ENCODE measurements around the gene ARL4D. TPM values are rescaled to one million over a fixed set of nuclear protein-coding genes. Genes with fewer than 3 reads are reported as not detected.
"Not testable (repeated sequence)": the region's sequence is repeated elsewhere in the genome, so short reads cannot be mapped to it uniquely, and the experiment has no call there.

The ARL4D gene
- total RNA-seq, 2 donors from 2014 or later: 2.1 to 3.6 TPM

- Mint-ChIP-seq H3K27ac (no peak overlapping the region), H3K9me3 (peaks cover 0 to 9% of the 10 kb centered on the region in 2 donors), H3K36me3 (peaks cover 5 to 17% of the 10 kb centered on the region in 2 donors)
- no peak for DNase-seq (ENCODE audit: low spot score in 2 of 2)
- ATAC-seq: no peak
These were observed 14.8 kb upstream of the ARL4D start for GRCh38 chr17:43383826-43384475.

GRCh38 chr17:43384476-43384862 is 14.3 kb upstream of the ARL4D start:
- Mint-ChIP-seq H3K36me3 (peaks cover 5 to 17% of the 10 kb centered on the region in 2 donors), H3K27ac (no peak overlapping the region), H3K9me3 (peaks cover 0 to 9% of the 10 kb centered on the region in 2 donors)
- DNase-seq (ENCODE audit: low spot score in 2 of 2) (no peak), ATAC-seq (no peak)

- H3K9me3 Mint-ChIP-seq: peaks cover 0 to 2% of the 10 kb centered on the region in 2 donors
These were observed 13.6 kb upstream of the ARL4D start for GRCh38 chr17:43385046-43385831.

GRCh38 chr17:43388359-43389045 is 10.3 kb upstream of the ARL4D start:
- Mint-ChIP-seq H3K27ac (peak overlapping the region; percentile 93 to 97), H3K9me3 (no peaks in the 10 kb centered on the region), H3K36me3 (no peaks in the 10 kb centered on the region)
- peak; percentile 80 to 88 for ATAC-seq
- peak; percentile 94 to 96 for DNase-seq (ENCODE audit: low spot score in 2 of 2)

More at GRCh38 chr17:43385046-43385831, 13.6 kb upstream of the ARL4D start:
- peaks cover under 1 to 9% of the 10 kb centered on the region in 2 donors for H3K36me3 Mint-ChIP-seq
- H3K27ac Mint-ChIP-seq: peak overlapping the region in 1 of 2 donors; percentile 62
- ATAC-seq (no peak), DNase-seq (ENCODE audit: low spot score in 2 of 2) (no peak)

GRCh38 chr17:43389046-43389947 is 9.5 kb upstream of the ARL4D start:
- H3K27ac Mint-ChIP-seq: peak overlapping the region; percentile 93 to 97

DNA sequence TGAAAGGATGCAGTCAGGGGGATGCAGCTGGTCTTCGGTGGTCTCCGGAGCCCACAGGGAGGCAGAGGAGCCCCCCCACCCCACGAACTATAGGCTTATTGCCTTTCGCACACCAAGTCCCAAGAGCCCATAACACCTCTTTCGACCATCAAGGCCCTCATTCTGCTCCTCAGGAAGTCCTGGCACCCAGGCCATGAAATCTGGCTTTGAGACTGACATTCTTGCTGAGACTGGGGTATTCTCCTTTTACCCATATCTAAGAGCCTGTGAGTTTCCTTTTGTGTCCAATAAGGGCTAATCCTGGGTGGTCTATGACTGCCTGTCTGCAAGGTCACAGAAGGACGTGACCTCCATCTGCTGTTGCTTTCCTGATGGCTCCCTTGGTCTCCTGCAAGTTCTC is 6.4 kb upstream of the ARL4D start:
- H3K9me3 Mint-ChIP-seq: no peaks in the 10 kb centered on the region
- DNase-seq (ENCODE audit: low spot score in 2 of 2) (no peak), ATAC-seq (no peak)
- H3K27ac Mint-ChIP-seq: no peak overlapping the region
- no peaks in the 10 kb centered on the region for H3K36me3 Mint-ChIP-seq

More at GRCh38 chr17:43389046-43389947, 9.5 kb upstream of the ARL4D start:
- Mint-ChIP-seq H3K36me3 (no peaks in the 10 kb centered on the region), H3K9me3 (no peaks in the 10 kb centered on the region)
- peak; percentile 69 to 76 for DNase-seq (ENCODE audit: low spot score in 2 of 2)
- ATAC-seq: peak; percentile 71 to 89

- Mint-ChIP-seq H3K27ac (peak overlapping the region in 1 of 2 donors; percentile 56), H3K9me3 (no peaks in the 10 kb centered on the region), H3K36me3 (no peaks in the 10 kb centered on the region)
- ATAC-seq (peak; percentile 62 to 69), DNase-seq (ENCODE audit: low spot score in 2 of 2) (peak; percentile 83 to 94)
These were observed 4.8 kb upstream of the ARL4D start for GRCh38 chr17:43393944-43394482.

GRCh38 chr17:43394696-43395095 is 4.1 kb upstream of the ARL4D start:
- H3K9me3 Mint-ChIP-seq; H3K36me3 Mint-ChIP-seq; DNase-seq (ENCODE audit: low spot score in 2 of 2); ATAC-seq: not testable (repeated sequence)
- H3K27ac Mint-ChIP-seq: peak overlapping the region in 1 of 2 donors; percentile 25

- Mint-ChIP-seq H3K36me3 (no peaks in the 10 kb centered on the region), H3K9me3 (no peaks in the 10 kb centered on the region), H3K27ac (peak overlapping the region in 1 of 2 donors; percentile 25)
- DNase-seq (ENCODE audit: low spot score in 2 of 2) (no peak), ATAC-seq (no peak)
These were observed 3.6 kb upstream of the ARL4D start for GRCh38 chr17:43395165-43395564.

DNA sequence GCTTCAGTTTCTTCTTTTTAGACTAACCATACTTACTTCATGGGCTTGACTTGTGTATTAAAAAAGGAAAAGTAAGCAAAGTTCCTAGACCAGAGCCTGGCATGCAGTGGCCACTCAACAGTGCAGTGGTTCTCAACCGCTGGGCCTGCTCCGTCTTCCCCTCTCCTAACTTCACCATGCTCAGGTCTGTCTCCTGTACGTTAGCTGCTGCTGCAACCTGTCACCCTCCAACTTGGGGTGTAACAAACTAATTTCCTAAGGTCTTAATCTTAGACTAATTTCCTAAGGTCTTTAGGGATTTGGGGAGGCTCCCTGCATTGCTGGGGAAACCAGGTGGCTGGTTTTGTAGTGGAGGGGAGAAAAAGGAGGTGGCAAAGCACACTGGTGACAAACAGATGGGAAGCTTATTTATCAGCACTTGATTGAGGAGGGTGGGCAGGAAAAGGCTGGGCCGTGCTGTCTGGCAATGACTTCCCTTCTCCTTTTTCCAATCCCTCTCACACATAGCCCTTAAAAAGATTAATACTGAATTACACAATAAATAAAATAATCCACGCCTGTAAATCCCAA is 2.2 kb upstream of the ARL4D start:
- DNase-seq (ENCODE audit: low spot score in 2 of 2) (no peak), ATAC-seq (no peak)

GRCh38 chr17:43399839-43400328 is 1.1 kb downstream of the ARL4D start:
- DNase-seq (ENCODE audit: low spot score in 2 of 2) (no peak), ATAC-seq (no peak)
- Mint-ChIP-seq H3K9me3 (no peaks in the 10 kb centered on the region), H3K36me3 (no peaks in the 10 kb centered on the region), H3K27ac (peak overlapping the region; percentile 25 to 87)

More for the DNA sequence above, 2.2 kb upstream of the ARL4D start:
- Mint-ChIP-seq H3K36me3 (no peaks in the 10 kb centered on the region), H3K9me3 (no peaks in the 10 kb centered on the region), H3K27ac (no peak overlapping the region)

DNA sequence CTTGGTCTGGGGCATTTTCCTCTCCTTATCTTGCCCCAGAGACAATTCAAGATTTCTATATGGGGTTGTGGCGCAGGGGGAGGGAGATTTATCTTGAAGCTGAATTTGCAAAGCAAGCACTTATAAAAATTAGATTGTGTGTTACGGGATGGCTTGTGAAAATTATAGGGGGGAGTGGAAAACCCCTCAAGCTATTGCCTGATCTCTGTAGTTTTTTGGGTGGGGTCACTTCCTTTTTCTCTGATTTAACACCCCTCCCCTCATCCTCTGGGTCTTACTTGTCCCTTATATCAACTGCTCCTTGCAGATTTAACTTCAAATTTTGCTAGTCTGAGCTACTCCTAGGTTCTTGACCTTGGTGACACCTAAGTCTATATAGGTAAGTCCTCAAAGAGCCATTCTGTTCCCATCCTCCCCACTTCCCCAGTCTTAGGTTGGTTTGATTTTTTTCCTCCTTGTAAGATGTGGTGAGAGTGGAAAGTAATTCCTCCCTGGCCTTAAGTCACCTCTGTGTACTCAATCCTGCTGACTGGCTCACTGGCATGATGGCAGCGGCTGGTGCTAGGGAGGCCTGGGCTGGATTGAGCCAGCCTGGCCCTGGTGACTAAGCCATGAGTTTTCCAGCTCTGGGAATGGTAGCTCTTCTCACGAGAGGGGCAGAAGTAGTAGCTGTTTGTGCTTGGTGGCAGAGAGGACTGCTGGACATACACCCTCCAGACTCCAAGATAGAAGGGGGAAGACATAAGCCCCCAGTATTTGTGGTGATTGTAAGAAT is 2.3 kb downstream of the ARL4D start:
- no peak overlapping the region for H3K27ac Mint-ChIP-seq
- no peaks in the 10 kb centered on the region for H3K9me3 Mint-ChIP-seq
- DNase-seq (ENCODE audit: low spot score in 2 of 2) (no peak), ATAC-seq (no peak)
- no peaks in the 10 kb centered on the region for H3K36me3 Mint-ChIP-seq

DNA sequence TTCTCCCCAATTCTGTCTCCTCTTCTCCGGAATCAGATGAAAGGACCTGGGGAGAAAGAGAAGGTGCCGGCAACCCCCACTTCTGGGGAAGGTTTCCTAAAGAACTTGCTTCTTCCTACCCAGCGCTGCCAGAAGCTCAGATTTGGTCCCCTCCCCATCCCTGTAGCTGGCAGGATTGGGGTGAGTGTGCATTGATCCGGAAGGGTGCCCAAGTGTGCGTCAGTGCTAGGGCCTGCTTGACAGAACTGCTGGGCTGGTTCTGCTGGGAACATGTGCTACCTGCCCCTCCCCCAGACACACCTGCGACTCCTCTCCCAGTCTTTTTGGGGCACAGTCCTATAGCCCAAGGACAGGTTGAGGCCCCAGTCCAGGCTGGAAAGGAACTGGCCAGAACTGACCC is 3.3 kb downstream of the ARL4D start:
- ATAC-seq (no peak), DNase-seq (ENCODE audit: low spot score in 2 of 2) (no peak)
- H3K9me3 Mint-ChIP-seq: no peaks in the 10 kb centered on the region
- no peaks in the 10 kb centered on the region for H3K36me3 Mint-ChIP-seq
- no peak overlapping the region for H3K27ac Mint-ChIP-seq

- Mint-ChIP-seq H3K9me3 (no peaks in the 10 kb centered on the region), H3K27ac (peak overlapping the region in 1 of 2 donors; percentile 18), H3K36me3 (no peaks in the 10 kb centered on the region)
- ATAC-seq (no peak), DNase-seq (ENCODE audit: low spot score in 2 of 2) (no peak)
These were observed 3.8 kb downstream of the ARL4D start for GRCh38 chr17:43402567-43402966.

DNA sequence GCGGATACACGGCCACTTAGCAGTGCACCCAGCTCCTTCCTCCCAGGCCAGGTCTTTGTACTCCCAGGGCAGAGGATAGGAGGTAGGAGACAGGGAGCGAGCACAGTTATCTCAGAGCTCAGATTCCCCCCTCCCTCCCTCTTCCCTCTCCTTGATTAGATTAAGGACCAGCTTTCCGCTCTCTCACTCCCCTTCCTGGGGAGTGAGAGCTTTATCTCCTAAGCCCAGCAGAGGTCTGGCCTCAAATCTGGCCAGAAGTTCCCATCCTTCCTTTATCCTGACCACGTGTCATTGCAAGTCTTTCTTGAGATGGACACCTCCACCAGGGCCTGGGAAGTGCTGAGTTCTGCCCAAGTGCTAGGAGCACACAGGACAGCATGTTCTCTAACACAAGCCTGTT is 5.1 kb downstream of the ARL4D start:
- Mint-ChIP-seq H3K9me3 (no peaks in the 10 kb centered on the region), H3K27ac (no peak overlapping the region), H3K36me3 (no peaks in the 10 kb centered on the region)
- DNase-seq (ENCODE audit: low spot score in 2 of 2) (no peak), ATAC-seq (no peak)

Data from activated naive CD4-positive, alpha-beta T cell treated with anti-CD3 and anti-CD28 coated beads, Interleukin-2, amount 50 U/mL, for 72 hours (primary cell).